Measurements from ENCODE around the gene PATJ.

PATJ gene

GRCh38 chr1:62082456-62083363 is 340.4 kb downstream of the PATJ start:
- H3K4me3 ChIP-seq (ENCODE audit: low read depth, low read length) = no peak overlapping the region

GRCh38 chr1:62084310-62084890 is 342.1 kb downstream of the PATJ start:
- H3K4me3 ChIP-seq (ENCODE audit: low read depth, low read length) = no peak overlapping the region

DNA sequence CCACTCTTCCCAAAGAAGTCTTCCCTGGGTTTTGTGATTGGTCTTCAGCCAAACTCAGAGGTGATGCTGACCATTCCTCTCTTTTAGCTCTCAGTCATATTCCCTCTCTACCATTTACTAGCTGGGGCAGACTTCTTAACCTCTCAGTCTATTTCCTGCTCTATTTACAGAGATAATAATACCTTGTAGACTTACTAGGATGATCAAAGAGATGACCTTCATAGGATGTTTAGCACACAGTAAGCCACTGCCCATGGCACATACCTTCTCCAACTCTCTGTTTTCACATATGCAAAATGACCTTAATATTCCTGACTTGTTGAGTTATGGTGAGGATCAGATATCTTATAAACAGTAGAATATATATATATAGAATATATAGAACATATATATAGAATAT is 346.2 kb downstream of the PATJ start:
- no peak overlapping the region for H3K4me3 ChIP-seq (ENCODE audit: low read depth, low read length)

GRCh38 chr1:62089570-62089969 is 347.3 kb downstream of the PATJ start:
- no peak overlapping the region for H3K4me3 ChIP-seq (ENCODE audit: low read depth, low read length)

DNA sequence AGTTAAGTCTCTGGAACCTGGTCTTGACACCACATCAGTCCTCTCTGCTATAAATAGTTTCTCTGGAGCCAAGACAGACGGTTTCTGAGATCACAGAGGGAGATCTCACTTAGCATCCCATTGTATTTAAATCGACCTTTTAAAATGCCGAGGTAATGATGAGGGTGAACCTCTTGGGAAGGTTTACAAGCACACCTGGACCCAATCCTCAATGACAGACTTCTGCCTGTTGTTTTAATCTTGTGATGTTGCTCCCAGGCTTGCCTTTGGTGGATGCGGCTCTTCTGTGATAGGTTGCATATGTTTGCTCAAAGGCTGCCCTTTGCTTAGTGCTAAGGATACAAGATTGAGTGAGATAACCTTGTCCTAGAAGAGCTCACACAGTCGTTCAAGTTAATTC is 347.7 kb downstream of the PATJ start:
- no peak overlapping the region for H3K4me3 ChIP-seq (ENCODE audit: low read depth, low read length)

GRCh38 chr1:62092110-62092509 is 349.8 kb downstream of the PATJ start:
- no peak overlapping the region for H3K4me3 ChIP-seq (ENCODE audit: low read depth, low read length)

- H3K4me3 ChIP-seq (ENCODE audit: low read depth, low read length) = no peak overlapping the region
Observed at GRCh38 chr1:62093261-62093660, 351.0 kb downstream of the PATJ start.

DNA sequence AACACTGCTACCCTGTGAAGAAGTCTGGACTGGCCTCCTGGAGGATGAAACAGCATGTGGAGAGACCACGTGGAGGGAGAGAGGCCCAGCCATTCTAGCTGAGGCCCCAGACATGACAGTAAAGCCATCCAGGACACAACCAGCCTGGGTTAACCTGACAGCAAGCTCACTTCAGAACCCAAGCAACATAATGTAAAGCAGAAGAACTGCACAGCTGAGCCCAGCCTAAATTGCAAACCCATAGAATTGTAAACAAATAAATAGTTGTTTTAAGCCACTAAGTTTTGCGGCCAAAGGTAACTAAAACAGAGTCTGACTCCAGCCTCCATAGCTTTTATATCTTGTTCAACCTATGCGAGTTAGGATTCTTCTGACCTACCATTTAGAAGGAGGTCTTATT is 355.2 kb downstream of the PATJ start:
- H3K4me3 ChIP-seq (ENCODE audit: low read depth, low read length) = no peak overlapping the region

GRCh38 chr1:62100442-62100841 is 358.2 kb downstream of the PATJ start:
- H3K4me3 ChIP-seq (ENCODE audit: low read depth, low read length) = no peak overlapping the region

DNA sequence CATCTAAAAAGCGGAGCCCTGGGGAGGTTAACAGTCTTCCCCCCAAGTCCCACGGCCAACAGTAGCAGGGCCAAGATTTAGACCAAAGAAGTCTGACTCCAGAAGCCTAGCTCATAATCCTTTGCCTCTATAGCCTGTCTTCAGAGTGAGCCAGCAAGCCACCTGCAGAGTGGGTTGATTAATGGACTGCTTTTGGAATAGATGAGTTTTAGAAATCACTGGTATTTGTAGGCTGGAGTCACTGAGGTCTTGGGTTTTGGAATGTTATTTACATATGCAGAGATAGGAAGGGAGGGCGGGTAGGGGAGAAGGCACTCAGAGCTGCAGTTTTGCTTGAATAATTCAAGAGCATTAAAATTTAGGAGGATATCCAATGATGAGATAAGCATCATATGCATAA is 361.6 kb downstream of the PATJ start:
- no peak overlapping the region for H3K4me3 ChIP-seq (ENCODE audit: low read depth, low read length)

DNA sequence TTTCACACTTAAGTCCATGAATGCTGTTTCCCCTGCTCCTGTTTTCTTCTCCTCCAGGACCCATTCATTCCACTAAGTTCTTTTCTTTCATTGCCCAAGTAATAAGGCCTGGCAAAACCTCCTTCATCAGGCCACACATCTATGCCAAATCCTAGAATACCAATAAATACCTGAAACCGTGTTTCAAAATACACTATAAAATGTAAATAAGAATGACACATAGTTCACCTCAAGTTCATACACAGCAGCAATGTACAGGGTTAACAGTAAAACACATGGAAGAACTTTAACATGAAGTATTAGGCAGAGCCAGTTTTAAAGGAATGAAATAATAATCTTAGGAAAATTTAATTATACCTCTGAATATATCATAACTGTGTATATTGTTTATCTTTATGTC is 365.6 kb downstream of the PATJ start:
- no peak overlapping the region for H3K4me3 ChIP-seq (ENCODE audit: low read depth, low read length)

DNA sequence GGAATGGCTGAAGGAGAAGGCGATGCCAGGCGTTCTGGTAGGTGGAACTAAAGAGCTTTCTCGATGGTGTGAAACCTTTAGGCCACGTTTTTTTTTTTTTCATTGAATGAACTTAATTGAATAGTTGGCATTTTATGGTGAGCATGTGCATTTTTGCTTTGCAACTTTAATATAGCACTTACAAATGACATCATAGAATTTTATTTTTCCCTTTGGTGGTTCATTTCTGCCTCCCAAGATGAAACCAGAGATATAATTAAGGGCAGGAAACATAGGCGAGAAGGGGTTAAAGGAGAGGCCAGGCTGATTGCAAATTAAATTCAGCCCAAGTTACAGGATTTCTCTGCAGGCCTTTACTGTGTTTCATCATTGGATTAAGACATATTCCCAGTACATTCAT is 366.8 kb downstream of the PATJ start:
- H3K4me3 ChIP-seq (ENCODE audit: low read depth, low read length) = no peak overlapping the region

- no peak overlapping the region for H3K4me3 ChIP-seq (ENCODE audit: low read depth, low read length)
Observed at GRCh38 chr1:62110198-62110817, 368.0 kb downstream of the PATJ start.

- H3K4me3 ChIP-seq (ENCODE audit: low read depth, low read length) = no peak overlapping the region
Observed at GRCh38 chr1:62111084-62111483, 368.8 kb downstream of the PATJ start.

DNA sequence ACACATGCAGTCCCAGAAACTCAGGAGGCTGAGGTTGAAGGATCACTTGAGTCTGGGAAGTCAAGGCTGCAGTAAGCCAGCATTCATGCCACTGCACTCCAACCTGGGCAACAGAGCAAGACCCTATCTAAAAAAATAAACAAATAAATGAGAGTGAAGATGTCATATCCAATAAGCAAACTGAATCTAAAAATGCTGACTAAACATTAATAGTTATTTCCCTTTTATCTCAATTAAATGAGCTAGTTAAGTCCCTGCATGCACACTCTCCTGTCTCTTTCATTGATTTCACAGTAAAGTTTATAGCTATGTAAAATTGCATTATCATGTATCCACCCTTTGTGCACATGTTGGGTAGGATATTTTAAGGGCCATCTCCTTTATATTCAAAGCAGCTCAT is 371.2 kb downstream of the PATJ start:
- H3K4me3 ChIP-seq (ENCODE audit: low read depth, low read length) = no peak overlapping the region

- H3K4me3 ChIP-seq (ENCODE audit: low read depth, low read length) = no peak overlapping the region
Observed at GRCh38 chr1:62117018-62117750, 374.9 kb downstream of the PATJ start.

- no peak overlapping the region for H3K4me3 ChIP-seq (ENCODE audit: low read depth, low read length)
Observed at GRCh38 chr1:62126579-62127290, 384.5 kb downstream of the PATJ start.

DNA sequence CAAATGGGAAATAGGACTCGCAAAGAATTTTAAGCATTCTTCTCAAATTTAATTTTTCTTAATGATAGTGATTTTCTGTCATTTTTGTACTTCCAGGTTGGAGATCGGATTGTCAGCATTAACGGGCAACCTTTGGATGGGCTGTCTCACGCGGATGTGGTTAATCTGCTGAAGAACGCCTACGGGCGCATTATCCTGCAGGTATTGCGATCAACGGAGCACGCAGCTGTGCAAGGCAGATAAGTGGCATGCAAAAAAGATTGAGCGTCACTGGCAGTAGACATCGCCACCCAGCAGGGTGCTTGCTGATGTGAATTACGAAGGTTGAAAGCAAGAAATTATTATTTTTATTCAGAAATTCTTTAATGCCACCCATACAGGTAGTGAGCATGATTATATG is 386.5 kb downstream of the PATJ start:
- H3K4me3 ChIP-seq (ENCODE audit: low read depth, low read length) = no peak overlapping the region

DNA sequence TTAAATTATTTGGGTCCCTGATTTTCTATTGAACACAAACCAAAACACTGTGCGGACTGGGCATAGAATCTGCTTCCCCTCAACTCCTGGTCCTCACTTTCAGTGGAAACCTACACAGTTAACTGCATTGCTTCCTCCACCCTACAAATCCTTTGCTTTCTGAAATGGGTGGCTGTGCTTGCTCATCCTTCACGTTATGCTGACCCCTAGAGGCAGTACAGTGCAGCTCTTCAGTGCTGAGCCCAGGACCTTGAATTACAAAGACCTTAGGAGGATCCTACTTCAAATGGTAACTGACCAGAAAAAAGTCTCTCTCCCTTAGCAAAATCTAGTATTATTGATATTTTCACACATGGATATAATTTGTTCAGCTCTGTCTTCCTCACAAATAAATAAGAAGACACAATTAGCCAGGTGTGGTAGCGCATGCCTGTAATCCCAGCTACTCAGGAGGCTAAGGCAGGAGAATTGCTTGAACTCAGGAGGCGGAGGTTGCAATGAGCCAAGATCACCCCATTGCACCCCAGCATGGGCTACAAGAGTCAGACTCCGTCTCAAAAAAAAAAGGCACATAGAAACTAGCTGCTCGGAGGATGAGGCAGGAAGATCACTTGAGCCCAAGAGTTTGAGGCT is 388.9 kb downstream of the PATJ start:
- no peak overlapping the region for H3K4me3 ChIP-seq (ENCODE audit: low read depth, low read length)

- no peak overlapping the region for H3K4me3 ChIP-seq (ENCODE audit: low read depth, low read length)
Observed at GRCh38 chr1:62138029-62138428, 395.7 kb downstream of the PATJ start.
